ENCODE results near the gene P2RX6. TPM values are rescaled to one million over a fixed set of nuclear protein-coding genes. Genes with fewer than 3 reads are reported as not detected.

Gene P2RX6
- total and polyA plus RNA-seq, 9 of the 15 experiments (the other 6 are each of a cell fraction or from before 2014, with no cell fraction given): 0.01 to 3.9 (median 1.5) TPM; not detected in 1

DNA sequence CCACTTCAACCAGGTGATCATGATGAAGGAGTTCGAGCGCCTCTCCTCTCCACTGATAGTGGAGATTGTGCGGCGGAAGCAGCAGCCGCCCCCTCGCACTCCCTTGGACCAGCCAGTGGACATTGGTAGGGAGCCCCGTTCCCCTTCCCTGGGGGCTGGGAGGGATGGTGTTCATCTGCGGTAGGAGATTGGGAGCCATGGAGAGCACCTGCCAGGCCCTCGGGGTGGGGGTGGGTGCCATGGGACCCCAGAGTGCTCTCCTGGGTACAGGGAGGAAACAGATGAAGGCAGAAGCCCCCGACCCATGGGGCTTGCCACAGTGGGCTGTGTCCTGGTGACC, 20.1 kb upstream of the P2RX6 start:
- no peak for DNase-seq (ENCODE audit: extremely low read depth in 1 of 4, low spot score in 3 of 4)
- POLR2A ChIA-PET: interaction anchor here (0.7 to 17.9 kb wide), 5 partner anchors 10 to 1895 kb away, joined by 3 to 451 read pairs (median 4); partner anchors contain the start of genes AIFM3, LZTR1 and P2RX6
- CTCF ChIA-PET (ENCODE audit: low intra/inter-chr PET ratio): interaction anchor here (0.5 kb wide), 1 partner anchor 868 kb away, joined by 3 read pairs; no protein-coding TSS in a partner anchor
- no peak overlapping the region for H3K4me2 ChIP-seq (ENCODE audit: insufficient read depth, low read length)
- H3K36me3 ChIP-seq (ENCODE audit: control insufficient read depth, insufficient read depth, low read length): peaks cover 99% of the 10 kb centered on the region
- no TSS peak for BruUV-seq (replicated peaks)
- peaks cover 38% of the 10 kb centered on the region; the same call in 1 of the 2 replicates for H4K20me1 ChIP-seq (replicated peaks; ENCODE audit: control insufficient read depth, insufficient read depth, low read length)
- no peaks in the 10 kb centered on the region for H3K27me3 ChIP-seq (ENCODE audit: control insufficient read depth in 2 of 2, insufficient read depth in 2 of 2, low read length in 2 of 2)
- no peak overlapping the region for H2AFZ ChIP-seq (ENCODE audit: low read depth, low read length)
- in situ Hi-C loops (cut with MboI): no loop called here
- WGBS (ENCODE audit: insufficient coverage, low coverage, missing lambda C conversion rate): 82% methylated on average over 10 of the region's 10 CpGs
- peaks cover 7% of the 10 kb centered on the region for H3K9me1 ChIP-seq (ENCODE audit: control insufficient read depth, insufficient read depth, low read length)
- no peak overlapping the region for H3K4me3 ChIP-seq
- intact Hi-C loops (cut with micrococcal nuclease): no loop called here
- no peak for ATAC-seq
- peak overlapping the region in 1 of 2 experiments; percentile 50; a peak in 1 of 4 replicates for H3K9ac ChIP-seq (ENCODE audit: insufficient read depth in 1 of 2, low read depth in 2 of 2, low read length in 2 of 2)
- peaks cover under 1 to 80% of the 10 kb centered on the region in 2 experiments; a peak in 3 of 5 replicates for H3K4me1 ChIP-seq (replicated peaks in 1 of 2; ENCODE audit: control insufficient read depth in 2 of 2, insufficient read depth in 2 of 2, low read length in 2 of 2)
- H3K27ac ChIP-seq (ENCODE audit: extremely low read depth, low read depth, low read length): no peak overlapping the region
- no peak for FAIRE-seq
- peaks cover 9% of the 10 kb centered on the region for H3K79me2 ChIP-seq (ENCODE audit: control insufficient read depth, insufficient read depth, low read length)
- no peaks in the 10 kb centered on the region for H3K9me3 ChIP-seq (replicated peaks; ENCODE audit: control insufficient read depth, insufficient read depth, low read depth, low read length)
- peak; percentile 10 for TF ChIP-seq SP2 (IDR thresholded peaks at IDR 0.05; ENCODE audit: extremely low read depth, low read depth, low read length, poor library complexity, severe bottlenecking)
- TF ChIP-seq, protein P1, sequence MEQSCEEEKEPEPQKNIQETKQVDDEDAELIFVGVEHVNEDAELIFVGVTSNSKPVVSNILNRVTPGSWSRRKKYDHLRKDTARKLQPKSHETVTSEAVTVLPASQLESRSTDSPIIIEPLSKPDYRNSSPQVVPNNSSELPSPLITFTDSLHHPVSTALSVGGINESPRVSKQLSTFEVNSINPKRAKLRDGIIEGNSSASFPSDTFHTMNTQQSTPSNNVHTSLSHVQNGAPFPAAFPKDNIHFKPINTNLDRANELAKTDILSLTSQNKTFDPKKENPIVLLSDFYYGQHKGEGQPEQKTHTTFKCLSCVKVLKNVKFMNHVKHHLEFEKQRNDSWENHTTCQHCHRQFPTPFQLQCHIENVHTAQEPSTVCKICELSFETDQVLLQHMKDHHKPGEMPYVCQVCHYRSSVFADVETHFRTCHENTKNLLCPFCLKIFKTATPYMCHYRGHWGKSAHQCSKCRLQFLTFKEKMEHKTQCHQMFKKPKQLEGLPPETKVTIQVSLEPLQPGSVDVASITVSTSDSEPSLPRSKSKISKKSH (CRISPR knock-in tag; IDR thresholded peaks at IDR 0.05): no peak
- TF ChIP-seq ZNF766 (CRISPR knock-in tag; conservative IDR thresholded peaks at IDR 0.05): no peak
- TF ChIP-seq IRF1 (CRISPR knock-in tag; IDR thresholded peaks at IDR 0.05; ENCODE audit: borderline replicate concordance): no peak
- no peak for TF ChIP-seq ZNF41 (CRISPR knock-in tag; conservative IDR thresholded peaks at IDR 0.05)
- TF ChIP-seq NFATC3 (IDR thresholded peaks at IDR 0.05): no peak
- TF ChIP-seq ZBTB9 (CRISPR knock-in tag; IDR thresholded peaks at IDR 0.05): 0 out of 2 replicates have a peak, but pooled peaks have one; percentile 24
- no peak for TF ChIP-seq SIX5 (IDR thresholded peaks at IDR 0.05; ENCODE audit: borderline replicate concordance in 1 of 2, insufficient read depth in 1 of 2, low read depth in 1 of 2, low read length in 2 of 2)
- no peak for TF ChIP-seq POLR2H (tag; IDR thresholded peaks at IDR 0.05; ENCODE audit: low read depth)
- TF ChIP-seq ZNF79 (CRISPR knock-in tag; IDR thresholded peaks at IDR 0.05; ENCODE audit: low read depth): no peak
- TF ChIP-seq ZNF277 (CRISPR knock-in tag; IDR thresholded peaks at IDR 0.05; ENCODE audit: borderline replicate concordance): no peak

Data from K562 (cell line).